SK-N-MC (cell line): ENCODE measurements around the gene BMP8B.
"Not testable (repeated sequence)": the region's sequence is repeated elsewhere in the genome, so short reads cannot be mapped to it uniquely, and the experiment has no call there.

Source experiments
- DNase-seq: peaks from one replicate; pipeline ENCODE4 v3.0.0-alpha.2; 2011; ENCODE audit warnings: low read depth, low spot score
- H3K27ac ChIP-seq: fragments of 200-600 bp; sonication (generic); 2 replicates; pipeline ENCODE4 v1.5.1; 2016; ENCODE audit warnings: mixed run types
- H3K36me3 ChIP-seq: fragments of 200-600 bp; sonication (generic); 2 replicates; pipeline ENCODE4 v1.6.1; 2017; ENCODE audit warnings: antibody characterized with exemption, low read length, mixed read lengths; ENCODE audit not compliant: insufficient read depth
- H3K4me3 ChIP-seq: fragments of 200-600 bp; sonication (generic); 2 replicates; pipeline ENCODE4 v1.5.1; 2016
- H3K9ac ChIP-seq: fragments of 200-600 bp; sonication (generic); 2 replicates; pipeline ENCODE4 v1.8.0; 2017; ENCODE audit warnings: mixed run types, mixed read lengths; ENCODE audit not compliant: insufficient read length
- H3K9me3 ChIP-seq: fragments of 200-600 bp; sonication (generic); 2 replicates; pipeline ENCODE4 v1.6.1; 2017; ENCODE audit warnings: low read depth, mild to moderate bottlenecking, antibody characterized with exemption, low read length, moderate library complexity, mixed read lengths
- EZH2 ChIP-seq: fragments of 200-600 bp; sonication (generic); IDR thresholded peaks from one replicate; pipeline ENCODE4 v1.6.1; 2017; ENCODE audit warnings: antibody characterized with exemption
- FOXP2 ChIP-seq: optimal IDR thresholded peaks from 2 replicates; pipeline ENCODE3; 2011; ENCODE audit warnings: mild to moderate bottlenecking, moderate library complexity; ENCODE audit not compliant: insufficient read depth; ENCODE audit errors: extremely low read length, control extremely low read depth
- POLR2AphosphoS5 ChIP-seq: IDR thresholded peaks from 2 replicates; pipeline ENCODE4 v1.6.1; 2012; ENCODE audit warnings: mild to moderate bottlenecking, low read depth, low read length, borderline replicate concordance

The BMP8B gene

GRCh38 chr1:39782103-39782502, 6.6 kb downstream of the BMP8B start:
- Histone ChIP-seq H3K36me3 (no peaks in the 10 kb centered on the region), H3K27ac (no peak overlapping the region), H3K9ac (no peak overlapping the region), H3K4me3 (no peak overlapping the region), H3K9me3 (no peaks in the 10 kb centered on the region)
- no peak for DNase-seq
- TF ChIP-seq EZH2, result no peak
- TF ChIP-seq FOXP2, result no peak
- TF ChIP-seq POLR2AphosphoS5, result no peak

GRCh38 chr1:39781349-39781715, 7.3 kb downstream of the BMP8B start:
- Histone ChIP-seq H3K36me3 (no peaks in the 10 kb centered on the region), H3K4me3 (no peak overlapping the region), H3K9ac (no peak overlapping the region), H3K27ac (no peak overlapping the region), H3K9me3 (no peaks in the 10 kb centered on the region)
- TF ChIP-seq FOXP2 (no peak), EZH2 (no peak), POLR2AphosphoS5 (no peak)
- DNase-seq, result no peak

GRCh38 chr1:39779821-39780220, 8.8 kb downstream of the BMP8B start:
- Histone ChIP-seq H3K27ac (no peak overlapping the region), H3K4me3 (no peak overlapping the region), H3K36me3 (no peaks in the 10 kb centered on the region), H3K9me3 (no peaks in the 10 kb centered on the region), H3K9ac (no peak overlapping the region)
- no peak for TF ChIP-seq POLR2AphosphoS5
- no peak for TF ChIP-seq FOXP2
- no peak for TF ChIP-seq EZH2
- no peak for DNase-seq

GRCh38 chr1:39779137-39779536, 9.5 kb downstream of the BMP8B start:
- TF ChIP-seq POLR2AphosphoS5, result no peak
- no peak for TF ChIP-seq FOXP2
- TF ChIP-seq EZH2, result no peak
- Histone ChIP-seq H3K4me3 (no peak overlapping the region), H3K9ac (no peak overlapping the region), H3K9me3 (no peaks in the 10 kb centered on the region), H3K27ac (no peak overlapping the region), H3K36me3 (no peaks in the 10 kb centered on the region)
- no peak for DNase-seq

- not testable (repeated sequence) for H3K27ac ChIP-seq, H3K9me3 ChIP-seq, DNase-seq, H3K9ac ChIP-seq, H3K36me3 ChIP-seq, H3K4me3 ChIP-seq
These were observed 10.1 kb downstream of the BMP8B start for GRCh38 chr1:39778463-39779099.

- not testable (repeated sequence) for H3K9ac ChIP-seq, H3K36me3 ChIP-seq, DNase-seq, H3K9me3 ChIP-seq, H3K4me3 ChIP-seq, H3K27ac ChIP-seq
These were observed 10.8 kb downstream of the BMP8B start for GRCh38 chr1:39777896-39778295.

GRCh38 chr1:39777306-39777705, 11.4 kb downstream of the BMP8B start:
- Histone ChIP-seq H3K9ac (no peak overlapping the region), H3K9me3 (no peaks in the 10 kb centered on the region), H3K27ac (no peak overlapping the region), H3K36me3 (no peaks in the 10 kb centered on the region), H3K4me3 (no peak overlapping the region)
- no peak for DNase-seq
- TF ChIP-seq EZH2 (no peak), FOXP2 (no peak), POLR2AphosphoS5 (no peak)

GRCh38 chr1:39776886-39777285, 11.8 kb downstream of the BMP8B start:
- H3K9ac ChIP-seq, result no peak overlapping the region
- no peak overlapping the region for H3K4me3 ChIP-seq
- H3K9me3 ChIP-seq, result no peaks in the 10 kb centered on the region
- DNase-seq, result no peak
- H3K36me3 ChIP-seq, result no peaks in the 10 kb centered on the region
- no peak for TF ChIP-seq FOXP2
- TF ChIP-seq EZH2, result no peak
- no peak for TF ChIP-seq POLR2AphosphoS5
- no peak overlapping the region for H3K27ac ChIP-seq

- Histone ChIP-seq H3K27ac (no peak overlapping the region), H3K36me3 (no peaks in the 10 kb centered on the region), H3K9me3 (no peaks in the 10 kb centered on the region), H3K4me3 (no peak overlapping the region), H3K9ac (no peak overlapping the region)
- DNase-seq, result no peak
- TF ChIP-seq FOXP2 (no peak), POLR2AphosphoS5 (no peak), EZH2 (no peak)
These were observed 12.3 kb downstream of the BMP8B start for GRCh38 chr1:39776400-39776713.

GRCh38 chr1:39775676-39776399, 12.8 kb downstream of the BMP8B start:
- H3K9ac ChIP-seq, H3K36me3 ChIP-seq, DNase-seq, H3K27ac ChIP-seq, H3K4me3 ChIP-seq, H3K9me3 ChIP-seq: not testable (repeated sequence)

- not testable (repeated sequence) for H3K4me3 ChIP-seq, H3K36me3 ChIP-seq, DNase-seq, H3K9ac ChIP-seq, H3K9me3 ChIP-seq, H3K27ac ChIP-seq
These were observed 13.5 kb downstream of the BMP8B start for GRCh38 chr1:39775141-39775540.

- H3K4me3 ChIP-seq, H3K9ac ChIP-seq, H3K27ac ChIP-seq, DNase-seq, H3K36me3 ChIP-seq, H3K9me3 ChIP-seq: not testable (repeated sequence)
These were observed 15.2 kb downstream of the BMP8B start for GRCh38 chr1:39773369-39773979.
